GM18951 (cell line): ENCODE data around the gene ESD.

Experiments used
- POLR2A ChIP-seq: IDR thresholded peaks from 4 replicates; pipeline ENCODE4 v1.6.1; 2011; ENCODE audit warnings: mild to moderate bottlenecking; ENCODE audit not compliant: insufficient read length, insufficient read depth; ENCODE audit errors: extremely low read depth
- in situ Hi-C: fragments of 300-500 bp; cut with MboI; formaldehyde crosslinking; loops from one replicate; pipeline ENCODE4 v1.12.0; 2022; ENCODE audit warnings: low sequenced_read_pairs, mixed read lengths, inconsistent platforms; ENCODE audit not compliant: unreplicated experiment

Gene ESD

DNA sequence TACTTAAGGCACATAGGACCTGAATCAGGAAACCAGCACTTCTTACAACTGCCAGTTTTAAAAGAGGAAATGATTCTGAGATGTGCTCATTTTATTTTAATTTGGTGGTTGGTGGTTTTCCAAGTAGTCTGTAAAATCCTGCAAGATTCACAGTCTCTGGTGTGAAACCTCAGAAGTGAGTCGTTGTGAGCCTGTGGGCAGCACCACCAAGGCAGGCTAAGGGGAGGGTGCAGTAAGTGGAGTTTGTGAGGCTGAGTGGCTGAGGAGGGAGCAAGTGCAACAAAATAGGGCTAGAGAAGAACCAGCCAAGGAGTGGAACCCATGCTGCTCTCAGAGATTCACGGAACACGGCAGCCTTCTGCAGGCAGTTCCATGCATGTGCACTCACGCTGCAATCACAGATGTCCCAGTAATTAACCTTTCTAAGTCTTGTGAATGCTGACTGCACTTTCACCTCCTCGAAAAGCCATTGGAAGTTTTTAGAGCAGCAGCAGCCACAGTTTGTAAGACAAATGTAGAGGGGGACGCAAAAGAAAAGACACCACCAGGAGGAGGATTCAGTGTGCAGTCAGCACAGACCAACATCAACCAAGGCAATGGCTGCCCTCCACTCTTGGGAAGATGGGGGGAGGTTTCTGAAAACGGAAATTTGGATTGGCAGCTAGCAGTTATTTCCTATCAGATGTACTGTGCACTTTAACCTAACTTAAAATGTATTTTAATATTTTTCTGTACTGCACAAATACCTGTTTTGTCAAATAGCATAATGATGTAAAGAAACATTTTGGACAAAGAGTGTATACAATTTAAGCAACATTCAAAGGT lies 44.9 kb downstream of the ESD start:
- in situ Hi-C loops, result no loop called here
- TF ChIP-seq POLR2A, result peak; percentile 18

- no peak for TF ChIP-seq POLR2A
- in situ Hi-C loops, result no loop called here
These were observed 47.0 kb downstream of the ESD start for GRCh38 chr13:46749951-46750350.

GRCh38 chr13:46748300-46748699 lies 48.7 kb downstream of the ESD start:
- no peak for TF ChIP-seq POLR2A
- in situ Hi-C loops, result no loop called here

DNA sequence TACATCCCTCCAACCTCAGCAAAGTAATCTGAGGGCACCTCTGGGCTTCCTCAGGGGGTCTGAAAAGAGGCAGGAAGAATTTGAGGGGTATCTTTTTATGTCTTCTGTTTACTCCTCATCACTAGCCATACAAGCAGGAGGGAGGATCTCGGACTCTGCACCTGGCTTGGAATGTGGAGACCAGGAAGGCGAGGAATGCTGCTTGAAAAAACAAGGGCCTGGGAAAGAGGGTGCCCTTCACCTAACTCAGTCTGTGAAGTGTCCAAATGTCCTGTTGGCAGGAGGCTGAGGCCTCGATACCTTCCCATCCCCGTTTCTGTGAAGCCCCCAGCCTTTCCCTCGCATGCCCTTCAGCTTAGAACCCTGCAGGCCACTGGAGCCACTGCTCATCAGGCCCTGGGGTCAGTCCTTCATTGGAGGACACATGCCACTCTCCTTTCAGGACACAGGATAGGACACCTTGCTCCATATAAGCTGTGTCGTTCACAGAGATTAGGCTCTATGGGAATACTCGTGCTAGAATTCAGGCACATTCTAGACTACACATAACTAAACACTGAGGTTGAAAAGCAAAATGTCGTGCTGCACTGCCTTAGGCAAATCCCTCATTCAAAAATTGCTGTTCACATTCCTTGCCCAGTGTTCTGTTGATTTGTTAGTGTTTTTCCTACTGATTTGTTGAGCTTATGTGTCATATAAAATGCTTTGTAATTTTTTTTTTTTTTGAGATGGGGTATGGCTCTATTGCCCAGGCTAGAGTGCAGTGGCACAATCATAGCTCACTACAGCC lies 49.7 kb downstream of the ESD start:
- TF ChIP-seq POLR2A, result no peak

GRCh38 chr13:46745706-46746105 lies 51.3 kb downstream of the ESD start:
- TF ChIP-seq POLR2A, result no peak
- in situ Hi-C loops, result no loop called here

More for the DNA sequence above, 49.7 kb downstream of the ESD start:
- in situ Hi-C loops, result no loop called here

- TF ChIP-seq POLR2A, result no peak
- in situ Hi-C loops, result no loop called here
These were observed 51.9 kb downstream of the ESD start for GRCh38 chr13:46745062-46745461.

DNA sequence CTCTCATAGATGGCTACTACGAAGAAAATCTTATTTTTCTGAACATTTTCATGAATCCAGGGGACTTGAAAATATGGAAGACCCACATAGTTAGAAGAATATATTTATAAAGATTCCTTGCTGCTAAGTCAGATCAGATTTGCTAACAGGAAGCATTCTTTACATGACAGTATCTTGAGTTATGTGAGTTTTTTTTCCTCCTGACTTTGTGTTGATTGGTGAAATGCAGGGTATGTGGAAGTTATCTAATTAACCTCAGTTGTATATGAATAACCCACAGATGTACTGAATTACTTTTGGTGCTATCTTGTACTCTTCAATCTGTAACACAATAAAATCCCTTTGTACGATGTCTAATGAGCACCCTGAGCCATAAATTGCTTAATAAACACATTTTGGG lies 53.8 kb downstream of the ESD start:
- in situ Hi-C loops, result no loop called here
- no peak for TF ChIP-seq POLR2A

- TF ChIP-seq POLR2A, result no peak
- in situ Hi-C loops, result no loop called here
These were observed 57.4 kb downstream of the ESD start for GRCh38 chr13:46739447-46740098.

DNA sequence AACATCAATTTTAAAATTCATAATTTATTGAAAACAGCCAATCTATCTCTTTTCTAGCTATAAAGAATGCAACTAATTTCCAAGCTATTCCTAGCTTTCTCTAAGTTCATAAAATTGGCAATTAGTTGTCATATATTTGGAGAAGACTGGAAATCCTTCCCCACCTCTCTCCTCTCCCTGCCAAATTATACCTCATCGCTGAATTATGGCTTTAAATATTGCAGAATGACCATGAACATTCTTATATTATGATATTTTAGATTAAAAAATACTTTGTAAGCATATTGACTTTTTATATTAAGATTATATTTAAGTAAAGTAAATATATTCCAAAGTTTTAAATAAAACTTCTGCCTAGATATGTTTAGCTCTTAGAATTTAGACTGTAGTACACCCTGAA lies 58.2 kb downstream of the ESD start:
- in situ Hi-C loops, result no loop called here
- no peak for TF ChIP-seq POLR2A

DNA sequence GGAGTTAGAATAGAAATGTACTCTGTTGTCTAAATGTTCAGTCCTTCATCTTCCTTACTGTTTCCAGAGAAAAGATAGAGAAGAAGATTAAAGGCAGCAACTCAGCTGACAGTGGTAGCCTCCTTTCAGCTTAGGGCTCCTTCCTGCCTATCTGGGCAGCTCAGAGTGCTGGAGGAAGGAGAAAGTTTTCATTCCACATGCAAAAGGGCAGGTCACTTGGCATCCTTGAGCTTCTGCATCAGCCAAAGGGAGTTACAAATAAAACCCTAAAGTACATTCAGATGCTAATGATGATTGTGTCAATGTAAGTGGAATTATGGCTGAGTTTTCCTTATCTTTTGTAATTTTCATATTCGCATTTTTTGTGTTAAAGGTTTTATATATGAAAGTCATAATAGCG lies 58.9 kb downstream of the ESD start:
- TF ChIP-seq POLR2A, result no peak
- in situ Hi-C loops, result no loop called here

DNA sequence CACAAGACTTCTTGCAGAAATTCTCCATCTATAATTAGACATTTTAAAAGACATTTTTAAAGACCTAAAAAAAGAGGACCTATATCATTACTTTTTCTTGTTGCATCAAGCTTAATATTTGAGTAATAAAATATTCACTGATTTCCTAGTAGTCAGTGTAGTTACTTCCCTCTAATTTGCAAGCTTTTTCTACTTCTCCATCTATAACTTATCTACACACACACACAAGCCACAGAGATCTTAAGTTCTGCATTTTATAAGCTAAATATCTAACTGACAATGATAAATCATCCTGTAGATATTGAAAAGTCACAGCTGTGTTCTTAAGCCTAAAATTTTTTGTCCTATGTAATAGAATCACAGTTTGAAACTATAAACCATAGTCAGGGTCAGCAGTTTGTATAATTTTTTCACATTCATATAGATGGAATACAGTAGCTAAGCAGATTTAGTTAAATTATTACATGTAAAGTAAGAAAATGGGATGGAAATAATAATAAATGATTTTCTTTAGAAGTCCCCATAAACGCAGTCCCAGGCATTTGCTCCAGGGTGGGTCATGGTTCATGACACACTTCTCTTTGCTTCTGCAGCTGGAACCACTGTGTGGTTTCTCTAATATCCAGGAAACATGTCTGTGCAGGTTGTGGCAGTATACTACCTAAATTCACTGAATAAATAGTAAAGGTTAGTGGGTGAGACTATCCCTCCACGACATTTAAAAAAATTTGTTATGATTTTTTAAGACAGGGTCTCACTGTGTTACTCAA lies 60.2 kb downstream of the ESD start:
- in situ Hi-C loops, result no loop called here
- no peak for TF ChIP-seq POLR2A

- TF ChIP-seq POLR2A, result no peak
- in situ Hi-C loops, result no loop called here
These were observed 61.5 kb downstream of the ESD start for GRCh38 chr13:46735425-46735824.

- no peak for TF ChIP-seq POLR2A
- in situ Hi-C loops, result no loop called here
These were observed 65.4 kb downstream of the ESD start for GRCh38 chr13:46731535-46731934.
